Mesendoderm (in vitro differentiated cells): ENCODE results near the gene MUTYH. TPM values are rescaled to one million over a fixed set of nuclear protein-coding genes. Genes with fewer than 3 reads are reported as not detected.
"Not testable (repeated sequence)": the region's sequence is repeated elsewhere in the genome, so short reads cannot be mapped to it uniquely, and the experiment has no call there.

ENCODE experiments used
- DNase-seq: peaks from one replicate; pipeline ENCODE4 v3.0.0; 2013
- H2AK5ac ChIP-seq: 2 replicates; pipeline ENCODE4 v1.6.1; 2013; ENCODE audit warnings: low read length, inconsistent platforms
- H2BK120ac ChIP-seq: 2 replicates; pipeline ENCODE4 v1.6.1; 2013; ENCODE audit warnings: low read depth, mild to moderate bottlenecking, low read length, moderate library complexity, mixed read lengths
- H2BK15ac ChIP-seq: replicated peaks from 2 replicates; pipeline ENCODE4 v1.6.1; 2013; ENCODE audit warnings: low read depth, mild to moderate bottlenecking, moderate library complexity
- H2BK5ac ChIP-seq: 2 replicates; pipeline ENCODE4 v1.6.1; 2013; ENCODE audit warnings: low read length, inconsistent platforms
- H3K18ac ChIP-seq: 2 replicates; pipeline ENCODE4 v1.6.1; 2013; ENCODE audit warnings: mild to moderate bottlenecking, low read length, mixed read lengths
- H3K23ac ChIP-seq: one replicate; pipeline ENCODE4 v1.6.1; 2013; ENCODE audit warnings: low read length
- H3K27ac ChIP-seq: 2 replicates; pipeline ENCODE4 v1.5.1; 2013; ENCODE audit warnings: low read depth, mild to moderate bottlenecking, inconsistent platforms, low read length, moderate library complexity
- H3K27me3 ChIP-seq: 2 replicates; pipeline ENCODE4 v1.6.1; 2013; ENCODE audit warnings: low read length, control low read depth, mild to moderate bottlenecking, inconsistent platforms; ENCODE audit not compliant: insufficient read depth, poor library complexity
- H3K36me3 ChIP-seq: 2 replicates; pipeline ENCODE4 v1.6.1; 2013; ENCODE audit warnings: low read length, inconsistent platforms; ENCODE audit not compliant: control insufficient read depth, insufficient read depth
- H3K4ac ChIP-seq: one replicate; pipeline ENCODE4 v1.6.1; 2013; ENCODE audit warnings: low read depth, mild to moderate bottlenecking, low read length, moderate library complexity
- H3K4me1 ChIP-seq: 2 replicates; pipeline ENCODE4 v1.6.1; 2013; ENCODE audit warnings: low read depth, low read length, inconsistent platforms; ENCODE audit not compliant: control insufficient read depth
- H3K4me2 ChIP-seq: 2 replicates; pipeline ENCODE4 v1.6.1; 2013; ENCODE audit warnings: low read length
- H3K4me3 ChIP-seq: 2 replicates; pipeline ENCODE4 v1.5.1; 2013; ENCODE audit warnings: mild to moderate bottlenecking, low read length
- H3K56ac ChIP-seq: one replicate; pipeline ENCODE4 v1.6.1; 2013; ENCODE audit warnings: low read length
- H3K79me1 ChIP-seq: 2 replicates; pipeline ENCODE4 v1.6.1; 2013; ENCODE audit warnings: low read length, inconsistent platforms
- H3K79me2 ChIP-seq: 2 replicates; pipeline ENCODE4 v1.6.1; 2013; ENCODE audit warnings: mild to moderate bottlenecking, low read length; ENCODE audit not compliant: control insufficient read depth, insufficient read depth
- H3K9ac ChIP-seq: 2 replicates; pipeline ENCODE4 v1.6.1; 2013; ENCODE audit warnings: low read length, inconsistent platforms
- H4K5ac ChIP-seq: one replicate; pipeline ENCODE4 v1.6.1; 2013; ENCODE audit warnings: low read length
- H4K8ac ChIP-seq: one replicate; pipeline ENCODE4 v1.6.1; 2013; ENCODE audit warnings: low read depth, mild to moderate bottlenecking, control low read depth, low read length, moderate library complexity
- WGBS: extraction: QIAGEN DNeasy Blood & Tissue Kit; methylation state at CpG from one replicate; pipeline ENCODE4 v1.1.7; 2013; ENCODE audit warnings: low lambda C conversion rate, missing lambda C conversion rate; ENCODE audit not compliant: insufficient coverage; ENCODE audit errors: extremely low coverage; 5-methylcytosine and 5-hydroxymethylcytosine counted together
- polyA plus RNA-seq, 2 experiments: library from polyadenylated mRNA; stranded (reverse); fragments of 200-250 nt; gene quantifications; one replicate each; pipeline ENCODE4 v1.2.3, GENCODE V29; 2013

Gene MUTYH
- polyA plus RNA-seq (2013, experiment 1 of 2): 24.4 TPM
- 25.6 TPM for polyA plus RNA-seq (2013, experiment 2 of 2)

- Histone ChIP-seq H2BK15ac (no peak within 1 kb of the TSS), H3K79me2 (peaks cover 27% of the 10 kb centered on the region), H2BK5ac (peak within 1 kb of the TSS; percentile 85), H3K27me3 (no peaks in the 10 kb centered on the region), H3K18ac (peak within 1 kb of the TSS; percentile 96), H2BK120ac (no peak within 1 kb of the TSS), H2AK5ac (peak within 1 kb of the TSS; percentile 81), H3K9ac (peak within 1 kb of the TSS; percentile 90), H3K27ac (peak within 1 kb of the TSS; percentile 90), H3K4me1 (peaks cover 5% of the 10 kb centered on the region), H4K5ac (peak within 1 kb of the TSS; percentile 79), H3K79me1 (peaks cover 27% of the 10 kb centered on the region), H3K56ac (peak within 1 kb of the TSS; percentile 97), H3K23ac (peak within 1 kb of the TSS; percentile 91), H3K4me2 (peak within 1 kb of the TSS; percentile 98), H3K4ac (peak within 1 kb of the TSS; percentile 84), H3K36me3 (peaks cover 12% of the 10 kb centered on the region), H4K8ac (peak within 1 kb of the TSS; percentile 70), H3K4me3 (peak within 1 kb of the TSS; percentile 86)
- WGBS: no CpG with 5 or more reads among the region's 70 CpGs
- DNase-seq: peak; percentile 97
Measured at GRCh38 chr1:45339789-45340558, at the start of gene MUTYH, which contains the start of gene TOE1. Gene MUTYH, minus strand, starts transcription at chr1:45340440. Its CDS starts 5,935 bp downstream, at chr1:45334505. Gene TOE1, plus strand, starts transcription at chr1:45340170. Its CDS starts 83 bp downstream, at chr1:45340253.

- no peak overlapping the region for H4K8ac ChIP-seq
- no peaks in the 10 kb centered on the region for H3K79me1 ChIP-seq
- H3K9ac ChIP-seq: no peak overlapping the region
- H3K4ac ChIP-seq: no peak overlapping the region
- no peak overlapping the region for H3K23ac ChIP-seq
- no peak overlapping the region for H3K56ac ChIP-seq
- H3K36me3 ChIP-seq: no peaks in the 10 kb centered on the region
- no peak overlapping the region for H3K4me2 ChIP-seq
- no peak overlapping the region for H2AK5ac ChIP-seq
- WGBS: no CpG with 5 or more reads among the region's 3 CpGs
- no peak overlapping the region for H2BK5ac ChIP-seq
- no peaks in the 10 kb centered on the region for H3K27me3 ChIP-seq
- no peak overlapping the region for H4K5ac ChIP-seq
- H3K4me1 ChIP-seq: no peaks in the 10 kb centered on the region
- no peaks in the 10 kb centered on the region for H3K79me2 ChIP-seq
- no peak overlapping the region for H2BK15ac ChIP-seq
- H3K27ac ChIP-seq: no peak overlapping the region
- H3K4me3 ChIP-seq: no peak overlapping the region
- no peak overlapping the region for H3K18ac ChIP-seq
- no peak overlapping the region for H2BK120ac ChIP-seq
- no peak for DNase-seq
Measured at GRCh38 chr1:45386219-45386618, 46.0 kb upstream of the MUTYH start.

- Histone ChIP-seq H4K8ac (no peak overlapping the region), H3K18ac (no peak overlapping the region), H4K5ac (no peak overlapping the region), H2BK5ac (no peak overlapping the region), H3K27ac (no peak overlapping the region), H3K9ac (no peak overlapping the region), H3K56ac (no peak overlapping the region), H3K36me3 (no peaks in the 10 kb centered on the region), H3K23ac (no peak overlapping the region), H2BK15ac (no peak overlapping the region), H3K4me2 (no peak overlapping the region), H3K4me3 (no peak overlapping the region), H2AK5ac (no peak overlapping the region), H3K27me3 (no peaks in the 10 kb centered on the region), H3K4ac (no peak overlapping the region), H3K4me1 (no peaks in the 10 kb centered on the region), H3K79me1 (no peaks in the 10 kb centered on the region), H2BK120ac (no peak overlapping the region), H3K79me2 (no peaks in the 10 kb centered on the region)
- DNase-seq: no peak
- no CpG with 5 or more reads among the region's 3 CpGs for WGBS
Measured at GRCh38 chr1:45385302-45385701, 45.1 kb upstream of the MUTYH start.

GRCh38 chr1:45384213-45384612, 44.0 kb upstream of the MUTYH start:
- H3K27me3 ChIP-seq, H2AK5ac ChIP-seq, H3K4ac ChIP-seq, H3K36me3 ChIP-seq, DNase-seq, H2BK120ac ChIP-seq, H3K56ac ChIP-seq, H3K18ac ChIP-seq, H3K79me2 ChIP-seq, H2BK5ac ChIP-seq, H3K79me1 ChIP-seq, H4K8ac ChIP-seq, H3K9ac ChIP-seq, H3K23ac ChIP-seq, H4K5ac ChIP-seq, H3K4me2 ChIP-seq, H3K27ac ChIP-seq, H3K4me1 ChIP-seq, H3K4me3 ChIP-seq, H2BK15ac ChIP-seq: not testable (repeated sequence)
- WGBS: no CpG with 5 or more reads among the region's 4 CpGs

DNA sequence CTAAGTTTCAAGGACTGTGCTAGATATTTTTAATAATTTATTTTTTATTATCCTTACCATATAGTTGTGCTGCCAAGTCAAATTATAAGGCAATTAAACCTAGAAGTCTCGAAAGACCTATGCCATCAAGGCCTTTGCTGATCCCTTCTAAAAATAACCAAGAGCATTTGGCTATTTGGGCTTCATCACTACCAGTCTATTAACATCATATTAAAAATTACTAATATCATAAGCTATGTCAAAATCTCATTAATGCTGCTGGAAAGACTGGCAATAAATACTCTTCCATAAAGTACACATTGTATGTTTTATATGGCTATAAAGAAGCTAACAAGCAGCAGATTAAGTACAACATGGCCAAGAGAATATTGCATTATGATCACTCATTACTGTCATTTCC, 43.0 kb upstream of the MUTYH start:
- H3K4me1 ChIP-seq: no peaks in the 10 kb centered on the region
- H3K27ac ChIP-seq: no peak overlapping the region
- H3K4me2 ChIP-seq: no peak overlapping the region
- H3K79me2 ChIP-seq: no peaks in the 10 kb centered on the region
- no peak overlapping the region for H3K4me3 ChIP-seq
- no peak overlapping the region for H2BK120ac ChIP-seq
- H3K4ac ChIP-seq: no peak overlapping the region
- no peak overlapping the region for H4K8ac ChIP-seq
- no peak overlapping the region for H2BK15ac ChIP-seq
- no peak overlapping the region for H2BK5ac ChIP-seq
- DNase-seq: no peak
- no peaks in the 10 kb centered on the region for H3K36me3 ChIP-seq
- WGBS: no CpG with 5 or more reads among the region's 1 CpG
- H3K18ac ChIP-seq: no peak overlapping the region
- H4K5ac ChIP-seq: no peak overlapping the region
- H3K23ac ChIP-seq: no peak overlapping the region
- H3K27me3 ChIP-seq: no peaks in the 10 kb centered on the region
- H3K79me1 ChIP-seq: no peaks in the 10 kb centered on the region
- no peak overlapping the region for H2AK5ac ChIP-seq
- no peak overlapping the region for H3K9ac ChIP-seq
- no peak overlapping the region for H3K56ac ChIP-seq
